ENCODE measurements around the gene MYORG. TPM values are rescaled to one million over a fixed set of nuclear protein-coding genes. Genes with fewer than 3 reads are reported as not detected.

The MYORG gene
- total RNA-seq, 1 experiment from 2014 or later: 5.6 TPM

- peaks cover 53% of the 10 kb centered on the region for H3K27me3 Mint-ChIP-seq (ENCODE audit: low read depth)
- Histone ChIP-seq H4K91ac (ENCODE audit: insufficient read length, low read depth, low read length) (no peak overlapping the region), H2BK15ac (ENCODE audit: low read depth, low read length) (no peak overlapping the region), H3T11ph (ENCODE audit: low read length) (no peak overlapping the region), H3K23ac (ENCODE audit: insufficient read length, low read depth, low read length) (no peak overlapping the region), H2AFZ (ENCODE audit: low read length) (no peak overlapping the region), H3K79me2 (ENCODE audit: insufficient read depth, low read length) (no peaks in the 10 kb centered on the region), H2AK5ac (ENCODE audit: insufficient read length, low read length) (no peak overlapping the region), H2BK120ac (ENCODE audit: low read depth, low read length, poor library complexity, severe bottlenecking) (no peak overlapping the region), H3K4me1 (ENCODE audit: insufficient read depth, low read length) (no peaks in the 10 kb centered on the region), H3K9ac (ENCODE audit: extremely low read depth, insufficient read length, low read length) (no peak overlapping the region), H3K56ac (ENCODE audit: insufficient read length, low read depth, low read length) (no peak overlapping the region), H2BK12ac (ENCODE audit: insufficient read length, low read depth, low read length) (no peak overlapping the region), H3K18ac (ENCODE audit: insufficient read length, low read depth, low read length) (no peak overlapping the region), H2BK5ac (ENCODE audit: insufficient read length, low read length) (no peak overlapping the region), H4K20me1 (ENCODE audit: control insufficient read depth, insufficient read depth, insufficient read length) (no peaks in the 10 kb centered on the region), H2BK20ac (ENCODE audit: low read depth, low read length, poor library complexity, severe bottlenecking) (no peak overlapping the region), H3K9me3 (ENCODE audit: control insufficient read depth, low read depth, low read length) (no peaks in the 10 kb centered on the region), H3K4ac (ENCODE audit: low read depth, low read length) (no peak overlapping the region), H3K27me3 (ENCODE audit: insufficient read depth, low read length) (peaks cover 2% of the 10 kb centered on the region; the same call in 1 of the 2 replicates), H4K8ac (replicated peaks; ENCODE audit: insufficient read length, low read depth, low read length) (no peak overlapping the region), H3K23me2 (ENCODE audit: insufficient read length, low read depth, low read length, poor library complexity, severe bottlenecking) (peaks cover 21% of the 10 kb centered on the region), H3K27ac (ENCODE audit: insufficient read length, low read depth, low read length) (no peak overlapping the region), H3K79me1 (ENCODE audit: insufficient read depth, low read depth, low read length, poor library complexity, severe bottlenecking) (no peaks in the 10 kb centered on the region), H4K5ac (ENCODE audit: insufficient read length, low read depth, low read length) (no peak overlapping the region), H3K4me2 (ENCODE audit: insufficient read depth, insufficient read length, low read length) (no peak overlapping the region), H3K14ac (ENCODE audit: insufficient read depth, low read length) (no peak overlapping the region)
- no peak for TF ChIP-seq CTCF (conservative IDR thresholded peaks at IDR 0.05)
- no peak overlapping the region for H3K27ac Mint-ChIP-seq
- no CpG with 5 or more reads among the region's 4 CpGs for WGBS (ENCODE audit: extremely low coverage, insufficient read length, low lambda C conversion rate)
- H3K9me3 Mint-ChIP-seq: no peaks in the 10 kb centered on the region
- peaks cover 9 to 19% of the 10 kb centered on the region in 2 experiments for H3K4me1 Mint-ChIP-seq
- H3K4me3 Mint-ChIP-seq: no peak overlapping the region
- no peaks in the 10 kb centered on the region; a peak in 1 of 7 replicates for H3K36me3 Mint-ChIP-seq (ENCODE audit: insufficient read depth in 1 of 3, low read depth in 3 of 3)
- DNase-seq: no peak
These were observed 7.2 kb upstream of the MYORG start for GRCh38 chr9:34383904-34384303.

All from H9 (cell line).